ENCODE results near the gene GARIN5B.

DNA sequence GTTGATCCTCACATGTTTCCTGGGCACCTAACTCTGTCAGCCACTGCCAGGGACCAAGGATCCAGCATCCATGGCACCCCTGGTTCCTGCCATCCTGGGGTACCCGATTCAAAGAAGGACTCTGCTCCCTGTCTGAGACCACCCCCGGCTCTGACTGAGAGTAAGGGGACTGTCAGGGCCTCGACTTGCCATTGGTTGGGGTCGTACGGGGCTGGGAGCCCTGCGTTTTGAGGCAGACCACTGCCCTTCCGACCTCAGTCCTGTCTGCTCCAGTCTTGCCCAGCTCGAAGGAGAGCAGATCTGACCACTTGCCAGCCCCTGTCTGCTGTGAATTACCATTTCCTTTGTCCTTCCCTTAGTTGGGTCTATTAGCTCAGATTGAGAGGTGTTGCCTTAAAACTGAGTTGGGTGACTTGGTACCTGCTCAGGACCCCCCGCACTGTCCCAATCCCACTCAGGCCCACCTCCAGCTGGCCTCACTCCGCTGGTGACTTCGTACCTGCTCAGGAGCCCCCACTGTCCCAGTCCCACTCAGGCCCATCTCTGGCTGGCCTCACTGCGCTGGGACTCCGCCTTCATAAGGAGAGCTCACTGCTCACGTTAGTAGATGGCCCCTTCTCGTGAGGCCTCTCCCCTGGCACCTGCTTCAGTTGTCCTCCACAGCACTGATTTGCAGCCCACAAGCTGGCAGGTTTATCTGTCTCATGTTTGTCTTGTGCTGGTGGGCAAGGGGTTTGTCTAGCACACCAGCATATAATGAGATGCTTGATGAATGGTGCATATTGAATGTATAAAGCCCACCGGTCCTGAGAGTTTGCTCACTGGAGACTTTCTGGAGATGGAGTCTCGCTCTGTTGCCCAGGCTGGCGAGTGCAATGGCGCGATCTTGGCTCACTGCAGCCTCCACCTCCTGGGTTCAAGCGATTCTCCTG is 26.6 kb upstream of the GARIN5B start:
- no peak for TF ChIP-seq CTCF (IDR thresholded peaks at IDR 0.05)
- no peak for TF ChIP-seq POLR2AphosphoS5 (IDR thresholded peaks at IDR 0.05)
- TF ChIP-seq POLR2A (IDR thresholded peaks at IDR 0.05), result no peak

Measured in prostate gland (tissue), 2 donors.